PFSK-1 (cell line): ENCODE data around the gene FUT1.
A peak's percentile ranks its signal among the peaks of the same experiment; 100 is the strongest.

ENCODE experiments used
- FOXP2 ChIP-seq: optimal IDR thresholded peaks from 2 replicates; pipeline ENCODE3; 2011; ENCODE audit warnings: borderline replicate concordance, control low read depth, inconsistent platforms; ENCODE audit not compliant: insufficient read depth; ENCODE audit errors: extremely low read length, extremely low read depth
- POLR2AphosphoS5 ChIP-seq: IDR thresholded peaks from 2 replicates; pipeline ENCODE4 v1.6.1; 2012; ENCODE audit warnings: low read depth, mild to moderate bottlenecking, control low read depth, low read length, moderate library complexity
- REST ChIP-seq, 2 experiments: IDR thresholded peaks; 2 replicates each; pipeline versions ENCODE4 v1.6.1 to v1.8.0; 2011 to 2012; ENCODE audit warnings: low read depth in 2 of 2, low read length in 2 of 2, control low read depth in 1 of 2, inconsistent platforms in 1 of 2, mild to moderate bottlenecking in 1 of 2, moderate library complexity in 1 of 2; ENCODE audit not compliant: insufficient read depth in 1 of 2
- SIN3A ChIP-seq: IDR thresholded peaks from 2 replicates; pipeline ENCODE4 v1.6.1; 2012; ENCODE audit warnings: mild to moderate bottlenecking, low read length, moderate library complexity, borderline replicate concordance; ENCODE audit not compliant: insufficient read depth
- TAF1 ChIP-seq: IDR thresholded peaks from 2 replicates; pipeline ENCODE4 v1.6.1; 2012; ENCODE audit warnings: low read length, control low read depth, borderline replicate concordance; ENCODE audit not compliant: insufficient read depth

The FUT1 gene

GRCh38 chr19:48796298-48797083 lies 44.0 kb upstream of the FUT1 start:
- TF ChIP-seq REST (IDR thresholded peaks at IDR 0.05; ENCODE audit: insufficient read depth in 1 of 2, low read depth in 2 of 2, low read length in 2 of 2) (no peak), TAF1 (no peak), SIN3A (no peak), POLR2AphosphoS5 (no peak), FOXP2 (no peak)

GRCh38 chr19:48795685-48796070 lies 43.2 kb upstream of the FUT1 start:
- TF ChIP-seq TAF1 (no peak), POLR2AphosphoS5 (0 out of 2 replicates have a peak, but pooled peaks have one; percentile 0)

- TF ChIP-seq POLR2AphosphoS5 (peak; percentile 78), SIN3A (no peak), TAF1 (0 out of 2 replicates have a peak, but pooled peaks have one; percentile 17)
Measured at GRCh38 chr19:48795055-48795684, 42.7 kb upstream of the FUT1 start.

GRCh38 chr19:48794291-48794690 lies 41.9 kb upstream of the FUT1 start:
- TF ChIP-seq POLR2AphosphoS5 (no peak), SIN3A (no peak), TAF1 (no peak), FOXP2 (no peak), REST (IDR thresholded peaks at IDR 0.05; ENCODE audit: insufficient read depth in 1 of 2, low read depth in 2 of 2, low read length in 2 of 2) (no peak)

GRCh38 chr19:48793271-48793670 lies 40.8 kb upstream of the FUT1 start:
- no peak for TF ChIP-seq SIN3A
- no peak for TF ChIP-seq TAF1
- no peak for TF ChIP-seq REST (IDR thresholded peaks at IDR 0.05; ENCODE audit: insufficient read depth in 1 of 2, low read depth in 2 of 2, low read length in 2 of 2)
- TF ChIP-seq POLR2AphosphoS5, result no peak
- no peak for TF ChIP-seq FOXP2

- TF ChIP-seq REST (IDR thresholded peaks at IDR 0.05; ENCODE audit: insufficient read depth in 1 of 2, low read depth in 2 of 2, low read length in 2 of 2) (no peak), TAF1 (no peak), SIN3A (no peak), FOXP2 (no peak)
Measured at GRCh38 chr19:48784527-48784926, 32.1 kb upstream of the FUT1 start.
